ENCODE data around the gene TCP11. TPM values are rescaled to one million over a fixed set of nuclear protein-coding genes. Genes with fewer than 3 reads are reported as not detected.
A peak's percentile ranks its signal among the peaks of the same experiment; 100 is the strongest.

The TCP11 gene
- total RNA-seq, 1 experiment from 2014 or later, result 0.06 TPM

GRCh38 chr6:35173044-35173426, 31.9 kb upstream of the TCP11 start:
- DNase-seq (ENCODE audit: low read depth), result no peak

DNA sequence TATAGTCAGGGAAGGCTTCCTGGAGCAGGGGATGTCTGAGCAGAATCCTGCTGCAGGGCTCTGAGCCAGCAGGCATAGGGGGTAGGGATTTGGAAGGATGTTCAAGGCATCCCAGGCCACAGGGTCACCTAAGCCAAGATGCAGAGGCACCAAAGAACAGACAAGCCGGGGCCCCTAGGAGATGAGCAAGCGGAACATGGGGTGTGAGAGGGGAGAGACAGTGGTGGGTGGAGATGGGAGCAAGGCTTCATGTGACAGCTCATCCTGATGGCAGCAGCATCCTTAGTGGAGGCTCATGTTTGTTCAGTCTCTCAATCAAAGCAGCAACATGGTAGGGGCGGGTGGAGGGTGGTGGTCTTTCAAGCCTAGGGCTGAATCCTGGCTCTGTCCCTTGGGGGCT, 29.8 kb upstream of the TCP11 start:
- DNase-seq (ENCODE audit: low read depth), result no peak

- DNase-seq (ENCODE audit: low read depth), result no peak
Measured at GRCh38 chr6:35170166-35170565, 29.0 kb upstream of the TCP11 start.

- DNase-seq (ENCODE audit: low read depth), result no peak
Measured at GRCh38 chr6:35168461-35168861, 27.3 kb upstream of the TCP11 start.

- no peak for DNase-seq (ENCODE audit: low read depth)
Measured at GRCh38 chr6:35167505-35167904, 26.4 kb upstream of the TCP11 start.

- no peak for DNase-seq (ENCODE audit: low read depth)
Measured at GRCh38 chr6:35166520-35166919, 25.4 kb upstream of the TCP11 start.

DNA sequence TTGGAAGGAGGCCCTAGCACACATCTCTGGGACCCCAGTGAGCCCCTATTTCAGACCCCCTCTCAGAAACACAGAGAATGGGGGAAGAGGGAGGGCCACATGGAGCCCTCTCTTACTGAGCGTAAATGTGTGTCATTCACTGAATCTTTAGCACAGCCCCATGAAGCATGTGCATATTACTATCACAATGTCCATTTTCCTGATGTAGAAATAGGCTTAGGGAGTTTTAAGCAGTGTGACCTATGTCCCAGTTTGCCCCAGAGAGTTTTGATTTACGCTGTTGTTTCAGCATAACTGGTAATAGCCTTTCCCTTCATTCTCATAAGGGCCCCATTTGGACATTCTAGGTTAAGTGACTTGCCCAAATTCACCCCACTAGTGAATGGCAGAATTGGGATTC, 25.0 kb upstream of the TCP11 start:
- DNase-seq (ENCODE audit: low read depth), result no peak

GRCh38 chr6:35165630-35166071, 24.5 kb upstream of the TCP11 start:
- peak; percentile 43 for DNase-seq (ENCODE audit: low read depth)

DNA sequence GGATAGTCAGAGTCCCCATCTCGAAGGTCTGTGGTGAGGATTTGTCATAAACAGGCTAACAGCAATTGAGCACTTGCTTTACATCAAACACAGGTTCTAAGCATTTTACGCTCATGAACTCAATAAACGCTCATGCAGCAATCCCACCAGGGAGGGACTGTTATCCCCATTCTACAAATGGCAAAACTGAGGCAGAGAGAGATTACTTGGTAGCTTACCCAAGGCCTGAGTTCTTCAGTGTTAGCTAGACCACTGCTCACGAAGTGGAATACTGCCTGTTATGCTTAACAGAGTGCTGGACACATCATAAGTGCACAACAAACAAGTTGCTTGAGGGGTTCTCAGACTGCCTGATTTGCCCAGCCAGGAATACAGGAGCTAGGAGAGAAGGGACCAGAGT, 23.7 kb upstream of the TCP11 start:
- no peak for DNase-seq (ENCODE audit: low read depth)

DNA sequence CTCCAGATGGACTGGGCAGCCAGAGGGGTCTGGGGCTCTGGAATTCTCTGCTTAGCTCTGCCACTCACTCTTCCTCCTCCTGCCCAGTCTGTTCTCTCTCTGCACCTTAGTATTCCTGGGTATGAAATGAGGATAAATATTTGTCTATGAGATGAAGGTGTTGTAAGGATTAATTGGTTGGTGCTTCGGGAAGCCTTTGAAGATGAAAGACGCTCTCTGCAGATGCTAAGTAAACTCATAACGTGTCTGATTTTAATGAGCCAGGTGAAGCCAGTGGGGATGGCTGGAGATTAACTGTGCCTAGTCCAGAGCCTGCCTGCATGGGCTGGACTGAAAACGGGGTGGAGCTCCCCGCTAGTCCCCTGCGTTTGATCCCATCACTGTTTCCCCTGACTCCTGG, 23.1 kb upstream of the TCP11 start:
- no peak for DNase-seq (ENCODE audit: low read depth)

- no peak for DNase-seq (ENCODE audit: low read depth)
Measured at GRCh38 chr6:35163836-35164235, 22.7 kb upstream of the TCP11 start.

GRCh38 chr6:35161776-35162607, 20.9 kb upstream of the TCP11 start:
- no peak for DNase-seq (ENCODE audit: low read depth)

GRCh38 chr6:35161266-35161665, 20.1 kb upstream of the TCP11 start:
- no peak for DNase-seq (ENCODE audit: low read depth)

GRCh38 chr6:35160642-35161041, 19.5 kb upstream of the TCP11 start:
- no peak for DNase-seq (ENCODE audit: low read depth)

DNA sequence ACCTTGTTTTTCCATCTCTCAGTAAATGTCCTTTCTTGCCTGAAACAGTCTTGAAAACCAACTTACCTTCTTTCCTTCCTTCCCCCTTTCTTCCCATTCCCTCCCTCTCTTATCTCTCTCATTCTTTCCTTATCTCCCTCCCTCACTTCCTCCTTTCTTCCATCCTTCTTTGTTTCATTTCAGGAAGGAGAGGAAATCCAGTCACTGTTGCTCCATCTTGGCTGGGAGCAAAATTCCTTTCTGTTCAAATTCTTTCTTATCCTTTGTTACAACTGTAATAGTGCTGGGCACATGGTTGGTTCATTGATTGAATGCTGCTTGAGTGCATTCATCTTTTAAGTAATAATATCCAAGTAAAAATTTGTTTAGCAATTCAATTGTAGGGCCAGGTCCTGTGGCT, 17.4 kb upstream of the TCP11 start:
- DNase-seq (ENCODE audit: low read depth), result no peak

- no peak for DNase-seq (ENCODE audit: low read depth)
Measured at GRCh38 chr6:35154947-35155346, 13.8 kb upstream of the TCP11 start.

- no peak for DNase-seq (ENCODE audit: low read depth)
Measured at GRCh38 chr6:35154262-35154661, 13.1 kb upstream of the TCP11 start.

GRCh38 chr6:35152067-35152707, 11.0 kb upstream of the TCP11 start:
- DNase-seq (ENCODE audit: low read depth), result no peak

DNA sequence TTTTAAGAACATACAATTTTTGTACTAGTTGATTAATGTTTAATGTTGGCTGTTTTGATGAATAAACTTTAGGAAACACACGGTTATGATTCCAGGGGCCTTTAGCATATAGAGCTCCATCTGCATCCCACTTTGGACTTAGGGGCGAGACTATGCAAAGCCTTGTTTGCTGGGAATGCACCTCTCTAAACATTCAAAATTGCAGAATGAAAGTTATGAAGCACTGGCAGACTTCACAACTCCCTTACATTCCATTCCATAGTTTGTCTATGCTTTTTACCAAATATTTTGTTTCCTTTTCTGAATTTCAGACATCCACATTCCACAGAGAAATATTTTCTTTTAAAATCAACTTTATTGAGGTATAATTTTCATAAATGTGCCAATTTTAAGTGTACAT, 10.3 kb upstream of the TCP11 start:
- no peak for DNase-seq (ENCODE audit: low read depth)

DNA sequence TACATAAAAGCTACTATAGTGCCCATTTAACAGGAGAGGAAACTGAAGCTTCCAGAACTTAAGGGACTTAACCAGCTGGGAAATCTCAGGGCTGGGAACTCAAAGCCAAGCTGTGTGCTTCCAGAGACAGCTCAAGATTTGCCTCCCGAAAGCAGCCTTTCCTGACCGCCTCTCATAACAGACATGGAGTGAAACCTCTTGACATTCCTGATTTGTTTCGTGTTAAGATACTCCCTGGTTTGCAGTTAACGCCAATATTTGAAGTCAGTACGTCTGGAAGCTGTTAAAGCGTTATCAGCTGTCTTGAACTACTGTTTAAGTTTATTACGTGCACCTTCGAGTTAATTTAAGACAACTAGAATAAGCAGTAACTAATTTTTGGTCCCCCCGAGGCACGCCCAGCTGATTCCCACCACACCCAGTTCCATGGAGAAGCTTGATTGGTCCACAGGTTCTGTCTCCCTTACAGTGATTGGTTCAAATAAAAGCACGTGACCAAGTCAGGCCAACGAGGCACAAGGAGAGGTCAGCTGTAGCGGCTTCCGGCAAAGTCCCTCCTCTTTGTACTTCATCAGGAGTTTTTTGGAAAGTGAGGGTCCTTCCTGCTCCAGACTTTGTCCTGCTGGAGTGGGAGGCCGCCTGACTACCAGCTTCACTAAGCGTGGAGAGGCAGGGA, 8.9 kb upstream of the TCP11 start:
- DNase-seq (ENCODE audit: low read depth), result no peak

DNA sequence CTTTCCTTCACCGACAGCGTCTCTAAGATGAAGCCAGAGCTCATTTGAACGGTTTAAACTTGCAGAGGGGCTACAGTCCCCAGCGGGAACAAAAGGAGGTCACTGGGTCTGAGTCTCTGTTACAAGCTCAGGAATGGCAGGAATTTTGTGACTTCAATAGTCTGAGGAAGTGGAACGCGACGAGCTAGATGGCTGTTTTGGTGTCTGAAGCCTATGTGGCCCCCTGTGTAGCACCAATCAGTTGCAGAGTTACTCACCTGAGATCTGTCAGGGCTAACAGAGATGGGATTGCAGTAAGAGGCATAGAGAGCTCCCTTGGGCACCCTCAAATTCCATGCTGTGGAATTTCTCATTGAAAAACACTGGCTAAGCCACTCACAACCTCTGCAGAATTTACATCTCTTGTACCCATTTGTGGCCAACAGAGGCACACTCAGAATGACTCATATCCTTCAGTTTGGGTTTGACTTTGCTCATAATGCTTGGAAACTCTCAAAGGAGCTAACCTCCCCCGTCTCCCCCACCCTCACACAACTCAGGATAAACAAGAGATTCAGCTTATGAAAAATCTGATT, 7.1 kb upstream of the TCP11 start:
- DNase-seq (ENCODE audit: low read depth), result peak; percentile 87

DNA sequence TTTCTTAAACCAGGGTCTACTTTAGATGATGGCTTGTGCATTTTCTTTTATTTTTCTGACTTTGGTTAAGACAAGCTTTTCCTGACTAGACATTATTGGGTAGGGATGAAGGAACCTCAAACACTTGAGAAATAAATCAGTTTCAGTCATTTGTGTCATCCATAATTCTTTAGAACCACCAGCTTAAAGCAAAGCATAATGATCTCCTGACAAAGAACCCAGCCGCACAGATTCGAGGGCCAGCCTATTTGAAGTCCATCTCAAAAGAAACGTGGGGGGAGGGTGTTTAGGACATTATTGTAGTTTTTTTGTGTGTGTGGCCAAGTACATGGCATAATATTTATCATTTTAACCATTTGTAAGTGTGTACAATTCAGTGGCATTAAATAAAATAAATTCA, 6.3 kb upstream of the TCP11 start:
- no peak for DNase-seq (ENCODE audit: low read depth)

DNA sequence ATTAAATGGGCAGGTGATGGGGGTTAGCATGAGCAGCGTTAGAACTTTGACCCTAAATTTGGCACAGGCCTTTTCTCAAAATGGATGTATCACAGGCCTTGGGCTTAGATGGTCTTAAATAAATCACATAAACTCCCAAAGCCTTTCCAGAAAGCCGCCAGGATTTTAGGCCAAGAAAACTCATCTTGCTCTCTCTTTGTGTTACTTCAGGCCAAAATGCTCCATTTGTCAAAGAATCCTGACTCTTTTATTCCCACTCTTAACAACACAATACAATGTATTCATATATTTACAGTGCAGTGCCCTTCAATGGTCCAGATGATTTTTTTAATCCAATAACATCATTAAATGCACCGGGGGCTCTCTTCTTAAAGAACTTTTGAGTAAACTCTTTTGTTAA, 5.9 kb upstream of the TCP11 start:
- no peak for DNase-seq (ENCODE audit: low read depth)
